ENCODE data around the gene CD80.
A peak's percentile ranks its signal among the peaks of the same experiment; 100 is the strongest.

- no peak for TF ChIP-seq FOXM1 (IDR thresholded peaks at IDR 0.05; ENCODE audit: low read depth, low read length)
- TF ChIP-seq E2F8 (IDR thresholded peaks at IDR 0.05; ENCODE audit: low read depth, partially characterized antibody), result no peak
- no peak for TF ChIP-seq MYC (IDR thresholded peaks at IDR 0.05; ENCODE audit: insufficient read depth, insufficient read length, insufficient replicate concordance, low read length, severe bottlenecking)
- no peak for TF ChIP-seq JUNB (IDR thresholded peaks at IDR 0.05)
- TF ChIP-seq GATAD2B (conservative IDR thresholded peaks at IDR 0.05; ENCODE audit: low read depth), result peak; percentile 35; the same call in 1 of the 2 replicates
- TF ChIP-seq ATF2 (IDR thresholded peaks at IDR 0.05; ENCODE audit: low read length), result no peak; the same call in 1 of the 2 replicates
- no peak for TF ChIP-seq NFYA (IDR thresholded peaks at IDR 0.05; ENCODE audit: borderline replicate concordance, low read depth, low read length)
- TF ChIP-seq POLR2AphosphoS5 (IDR thresholded peaks at IDR 0.05; ENCODE audit: low read length), result peak; percentile 71
- TF ChIP-seq TCF12 (IDR thresholded peaks at IDR 0.05; ENCODE audit: low read depth, low read length), result no peak
- TF ChIP-seq CTCF (IDR thresholded peaks at IDR 0.05 in 2 of 3, conservative IDR thresholded peaks at IDR 0.05 in 1 of 3; ENCODE audit: control insufficient read depth in 2 of 3, extremely low read depth in 1 of 3, insufficient read depth in 1 of 3, low read depth in 3 of 3, low read length in 3 of 3), result peak; percentile 66 to 81 (median 68)
- TF ChIP-seq SRF (IDR thresholded peaks at IDR 0.05; ENCODE audit: low read depth in 2 of 2, low read length in 2 of 2), result 0 out of 4 replicates have a peak, but pooled peaks of 1 of the 2 experiments have one; percentile 40
- no peak for TF ChIP-seq ATF3 (IDR thresholded peaks at IDR 0.05; ENCODE audit: borderline replicate concordance, extremely low read depth, low read depth, low read length)
- TF ChIP-seq ZNF24 (IDR thresholded peaks at IDR 0.05), result peak; percentile 58
These were observed at the start of gene CD80 for GRCh38 chr3:119559441-119559963.
